Stimulated activated CD4-positive, alpha-beta T cell treated with anti-CD3 and anti-CD28 coated beads, TNF-alpha, amount 100 ng/mL, for 24 hours (primary cell): ENCODE results near the gene CCND1.
"Not testable (repeated sequence)": the region's sequence is repeated elsewhere in the genome, so short reads cannot be mapped to it uniquely, and the experiment has no call there.

Experiments
- DNase-seq, 3 experiments: peaks; one replicate each; pipeline ENCODE4 v3.0.0-alpha.2; 2020; ENCODE audit warnings: low read depth in 3 of 3

CCND1 gene

DNA sequence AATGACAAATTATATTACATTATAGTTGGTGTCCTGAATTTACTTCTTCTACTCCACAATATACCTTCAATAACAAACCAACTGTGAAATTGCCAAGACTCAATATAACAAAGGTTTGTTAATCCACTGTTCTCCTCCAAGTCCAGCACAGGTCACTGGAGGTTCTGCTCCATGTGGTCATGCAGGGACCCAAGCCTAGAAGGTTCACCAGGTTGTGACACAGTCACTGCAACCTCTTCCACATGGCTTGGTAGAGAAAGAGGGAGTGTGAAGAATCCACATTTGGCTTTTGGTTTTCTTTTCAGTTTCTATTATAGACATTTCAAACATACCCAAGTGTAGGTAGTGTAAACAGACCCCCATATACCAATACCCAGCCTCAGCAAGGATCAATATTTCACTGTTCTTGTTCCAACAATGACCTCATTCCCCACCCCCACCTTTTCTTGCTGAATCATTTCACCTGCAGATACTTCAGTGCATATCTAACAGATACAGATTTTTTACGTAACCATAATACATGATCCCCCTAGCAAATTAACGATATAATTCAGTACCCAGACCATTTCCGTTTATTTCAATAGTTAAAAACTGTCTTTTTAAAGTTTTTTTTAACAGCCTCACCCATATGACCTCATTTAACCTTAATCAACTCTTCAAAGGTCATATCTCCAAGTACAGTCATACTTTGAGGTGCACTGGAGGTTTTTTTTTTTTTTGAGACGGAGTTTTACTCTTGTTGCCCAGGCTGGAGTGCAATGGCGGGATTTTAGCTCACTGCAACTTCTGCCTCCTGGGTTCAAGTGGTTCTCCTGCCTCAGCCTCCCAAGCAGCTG lies 48.7 kb downstream of the CCND1 start:
- no peak for DNase-seq

DNA sequence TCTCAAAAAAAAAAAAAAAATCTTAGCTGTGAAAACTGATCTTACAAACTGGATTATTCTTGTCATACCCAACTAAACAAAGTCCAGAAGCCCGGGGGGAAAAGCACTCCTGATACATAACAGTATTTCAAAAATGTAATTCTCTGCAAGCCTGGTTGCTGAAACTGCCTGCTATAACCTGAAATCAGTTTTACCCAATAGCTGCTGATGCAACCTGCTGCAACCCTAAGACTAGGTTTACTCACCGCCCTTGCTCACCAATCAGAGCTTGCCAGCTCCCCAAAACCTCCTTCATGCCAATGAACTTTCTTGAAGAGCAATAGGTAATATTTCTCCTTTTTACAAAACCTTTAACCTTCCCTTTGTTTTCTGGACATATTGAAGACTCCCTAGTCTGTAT lies 50.5 kb downstream of the CCND1 start:
- DNase-seq = no peak

- DNase-seq = no peak
Observed at GRCh38 chr11:69692422-69692821, 51.5 kb downstream of the CCND1 start.

GRCh38 chr11:69694781-69695180 lies 53.8 kb downstream of the CCND1 start:
- DNase-seq = no peak

- DNase-seq = no peak
Observed at GRCh38 chr11:69695581-69695980, 54.6 kb downstream of the CCND1 start.

- not testable (repeated sequence) for DNase-seq
Observed at GRCh38 chr11:69695995-69696394, 55.0 kb downstream of the CCND1 start.

DNA sequence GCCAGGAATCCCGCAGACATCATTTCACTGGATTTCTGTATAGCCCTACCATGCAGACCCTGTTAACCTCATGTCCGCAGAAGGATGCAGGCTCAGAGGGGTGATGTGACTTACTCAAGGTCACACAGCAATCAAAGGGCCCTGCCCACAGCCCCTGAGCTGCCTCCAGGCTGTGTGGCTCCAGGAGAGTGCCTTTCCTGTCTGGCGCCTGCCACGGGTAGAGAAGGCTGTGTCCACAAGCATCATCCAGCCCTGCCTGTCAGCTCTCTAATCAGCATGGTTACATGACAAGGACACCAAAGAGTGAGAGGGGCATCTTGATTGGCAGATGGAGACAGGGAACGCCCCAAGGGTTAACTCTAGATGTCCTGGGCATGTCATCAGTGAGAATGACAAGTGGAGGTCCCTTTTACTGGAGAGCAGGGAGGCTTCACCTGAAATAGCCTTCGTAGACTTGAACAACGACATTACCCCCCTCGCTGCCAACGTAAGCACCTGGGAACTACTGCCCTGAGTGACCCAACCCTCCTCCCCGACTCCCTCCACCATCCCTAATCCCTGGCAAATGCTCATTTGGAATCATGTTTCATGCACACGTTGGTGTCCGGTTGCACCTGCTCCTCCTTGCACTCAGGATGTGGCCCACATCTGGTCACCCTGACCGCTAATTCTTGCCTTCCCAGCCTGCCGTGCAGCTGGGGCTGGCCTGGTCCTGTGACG lies 56.0 kb downstream of the CCND1 start:
- DNase-seq = no peak

GRCh38 chr11:69697469-69697843 lies 56.5 kb downstream of the CCND1 start:
- DNase-seq = no peak

- no peak for DNase-seq
Observed at GRCh38 chr11:69697861-69698260, 56.9 kb downstream of the CCND1 start.

- no peak for DNase-seq
Observed at GRCh38 chr11:69698362-69698761, 57.4 kb downstream of the CCND1 start.

GRCh38 chr11:69699213-69699612 lies 58.3 kb downstream of the CCND1 start:
- no peak for DNase-seq

- DNase-seq = no peak
Observed at GRCh38 chr11:69700278-69701140, 59.6 kb downstream of the CCND1 start.

DNA sequence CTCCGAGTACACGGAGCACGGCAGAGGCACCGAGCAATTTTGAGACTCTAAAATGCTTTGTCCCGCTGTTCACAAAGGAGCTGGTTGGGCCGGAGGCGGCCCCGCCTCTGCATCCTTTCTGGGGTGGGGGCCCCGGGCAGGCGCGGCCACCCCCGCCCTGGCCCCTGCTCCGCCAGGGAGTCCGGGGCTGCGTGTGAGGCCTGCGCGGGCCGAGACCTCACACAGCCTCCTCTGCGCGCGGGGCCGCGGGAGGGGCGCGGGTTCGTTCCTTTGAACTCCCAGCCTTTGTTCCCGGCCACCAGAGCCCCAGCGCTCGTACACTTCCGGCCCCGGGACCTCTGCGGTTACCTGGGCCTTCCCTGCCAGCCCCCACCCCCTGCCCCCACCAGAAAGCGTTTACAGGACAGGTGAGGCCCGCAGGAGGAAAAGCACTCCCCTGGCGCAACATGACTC lies 61.3 kb downstream of the CCND1 start:
- no peak for DNase-seq

DNA sequence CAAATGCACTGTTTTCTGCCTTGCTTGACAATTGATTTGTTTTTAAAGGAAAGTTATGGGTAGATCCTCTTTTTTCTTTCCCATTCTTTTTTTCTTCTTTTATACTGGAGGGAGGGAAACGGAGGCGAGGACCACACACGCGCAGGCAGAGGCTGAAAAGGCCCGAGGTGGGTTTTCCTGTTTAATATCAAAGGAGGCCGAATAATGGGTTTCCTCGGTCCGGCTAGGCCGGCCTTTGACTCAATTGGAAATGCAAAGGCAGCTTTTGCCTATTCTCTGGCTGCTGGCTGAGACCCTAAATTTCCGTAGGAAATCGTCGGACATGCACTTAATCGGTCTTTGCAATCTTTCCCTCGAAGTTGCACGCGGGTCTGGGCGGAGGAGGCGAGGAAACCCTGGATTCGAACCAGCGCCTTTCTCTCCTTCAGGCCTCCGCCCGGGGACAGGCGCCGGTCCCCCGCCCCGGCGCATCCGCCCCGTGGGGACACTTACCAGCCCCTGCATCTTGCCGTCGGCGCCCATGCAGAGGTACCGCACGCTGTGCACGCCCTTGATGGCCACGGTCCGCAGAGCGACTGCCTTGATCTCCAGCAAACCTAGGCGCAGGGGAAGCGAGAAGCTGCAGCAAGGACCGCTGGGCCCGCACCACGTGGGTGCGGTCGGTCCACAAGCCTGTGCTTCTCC lies 62.0 kb downstream of the CCND1 start:
- no peak for DNase-seq

DNA sequence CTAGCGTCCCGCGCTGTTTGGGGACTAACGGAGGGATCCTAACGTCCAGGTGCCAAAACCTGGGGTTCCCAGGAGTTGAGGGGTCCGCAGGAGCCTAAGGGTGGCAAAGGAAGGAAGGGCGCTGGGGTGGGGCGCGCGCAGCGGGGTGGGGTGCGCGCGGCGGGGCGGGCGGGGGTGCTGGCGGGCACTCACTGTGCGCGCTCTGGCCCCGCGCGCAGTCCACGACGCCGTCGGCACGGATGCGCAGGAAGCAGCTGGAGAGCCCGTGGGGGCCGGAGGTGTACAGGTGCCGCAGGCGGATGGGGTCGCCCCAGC lies 62.5 kb downstream of the CCND1 start:
- no peak for DNase-seq
